ENCODE results near the gene PFKFB3.

- TF ChIP-seq CTCF (IDR thresholded peaks at IDR 0.05) (no peak), POLR2A (IDR thresholded peaks at IDR 0.05) (no peak), POLR2AphosphoS5 (IDR thresholded peaks at IDR 0.05) (peak; percentile 27), EP300 (IDR thresholded peaks at IDR 0.05) (no peak)
Observed at GRCh38 chr10:6197321-6197720, 5.4 kb upstream of the PFKFB3 start.

Measured in gastroesophageal sphincter (tissue), 3 donors.